ENCODE data around the gene TECTA. TPM values are rescaled to one million over a fixed set of nuclear protein-coding genes. Genes with fewer than 3 reads are reported as not detected.

TECTA gene
- total RNA-seq, 2 donors from 2014 or later: under 0.01 to 5.9 TPM

GRCh38 chr11:121226415-121227263 lies 125.6 kb downstream of the TECTA start:
- Histone ChIP-seq H3K27ac (no peak overlapping the region), H3K27me3 (no peaks in the 10 kb centered on the region), H3K4me1 (peaks cover 3% of the 10 kb centered on the region), H3K36me3 (replicated peaks in 1 of 2; ENCODE audit: insufficient read depth in 1 of 2, low read depth in 2 of 2) (no peaks in the 10 kb centered on the region), H3K4me3 (no peak overlapping the region), H3K9me3 (no peaks in the 10 kb centered on the region)
- ATAC-seq (no peak), DNase-seq (no peak)
- TF ChIP-seq POLR2A (IDR thresholded peaks at IDR 0.05): no peak
- TF ChIP-seq CTCF (IDR thresholded peaks at IDR 0.05): no peak
- 73 to 89% methylated on average over 1 of the region's 1 CpG for WGBS, 2 donors
- intact Hi-C loops (cut with DNase I): no loop called here

GRCh38 chr11:121228851-121229250 lies 127.8 kb downstream of the TECTA start:
- ATAC-seq: no peak
- intact Hi-C loops (cut with DNase I): no loop called here
- Histone ChIP-seq H3K36me3 (replicated peaks in 1 of 2; ENCODE audit: insufficient read depth in 1 of 2, low read depth in 2 of 2) (no peaks in the 10 kb centered on the region), H3K27me3 (no peaks in the 10 kb centered on the region), H3K27ac (no peak overlapping the region), H3K9me3 (no peaks in the 10 kb centered on the region), H3K4me3 (no peak overlapping the region), H3K4me1 (peaks cover 9% of the 10 kb centered on the region)
- 83 to 84% methylated on average over 1 of the region's 1 CpG for WGBS, 2 donors
- DNase-seq: no peak
- TF ChIP-seq CTCF (IDR thresholded peaks at IDR 0.05): no peak
- TF ChIP-seq POLR2A (IDR thresholded peaks at IDR 0.05): no peak

- TF ChIP-seq CTCF (IDR thresholded peaks at IDR 0.05): no peak
- TF ChIP-seq POLR2A (IDR thresholded peaks at IDR 0.05): no peak
- 67 to 84% methylated on average over 5 of the region's 5 CpGs for WGBS, 2 donors
- no peak overlapping the region for H3K4me3 ChIP-seq
- no peaks in the 10 kb centered on the region for H3K36me3 ChIP-seq (replicated peaks in 1 of 2; ENCODE audit: insufficient read depth in 1 of 2, low read depth in 2 of 2)
- no peaks in the 10 kb centered on the region for H3K9me3 ChIP-seq
- intact Hi-C loops (cut with DNase I): no loop called here
- ATAC-seq (no peak), DNase-seq (no peak)
- H3K27ac ChIP-seq: no peak overlapping the region
- peaks cover 9% of the 10 kb centered on the region for H3K4me1 ChIP-seq
- no peaks in the 10 kb centered on the region for H3K27me3 ChIP-seq
These were observed 128.6 kb downstream of the TECTA start for GRCh38 chr11:121229495-121230215.

GRCh38 chr11:121231576-121232278 lies 130.7 kb downstream of the TECTA start:
- Histone ChIP-seq H3K36me3 (replicated peaks in 1 of 2; ENCODE audit: insufficient read depth in 1 of 2, low read depth in 2 of 2) (no peaks in the 10 kb centered on the region), H3K4me3 (no peak overlapping the region), H3K27me3 (no peaks in the 10 kb centered on the region), H3K27ac (no peak overlapping the region), H3K9me3 (no peaks in the 10 kb centered on the region), H3K4me1 (peaks cover 9% of the 10 kb centered on the region)
- ATAC-seq: no peak
- 72 to 73% methylated on average over 8 of the region's 8 CpGs for WGBS, 2 donors
- TF ChIP-seq POLR2A (IDR thresholded peaks at IDR 0.05): no peak
- no peak for TF ChIP-seq CTCF (IDR thresholded peaks at IDR 0.05)
- intact Hi-C loops (cut with DNase I): no loop called here
- peak in 2 of 4 donors; percentile 7 to 23 for DNase-seq
